LNCaP clone FGC (cell line): ENCODE data around the gene MEOX1.

ENCODE experiments used
- DNase-seq: peaks from one replicate; pipeline ENCODE4 v3.0.0-alpha.2; 2011; ENCODE audit warnings: low read depth
- H3K4me3 ChIP-seq: 2 replicates; pipeline ENCODE4 v1.5.1; 2011; ENCODE audit warnings: mild to moderate bottlenecking, low read depth, low read length, control low read depth
- TF ChIP-seq, protein P1 (sequence below): IDR thresholded peaks from 2 replicates; pipeline ENCODE4 v1.5.1; 2012; ENCODE audit warnings: mild to moderate bottlenecking; ENCODE audit not compliant: control insufficient read depth, insufficient read depth; ENCODE audit errors: extremely low read depth

MEOX1 gene

GRCh38 chr17:43634591-43635125 lies 27.1 kb downstream of the MEOX1 start:
- TF ChIP-seq, protein P1, sequence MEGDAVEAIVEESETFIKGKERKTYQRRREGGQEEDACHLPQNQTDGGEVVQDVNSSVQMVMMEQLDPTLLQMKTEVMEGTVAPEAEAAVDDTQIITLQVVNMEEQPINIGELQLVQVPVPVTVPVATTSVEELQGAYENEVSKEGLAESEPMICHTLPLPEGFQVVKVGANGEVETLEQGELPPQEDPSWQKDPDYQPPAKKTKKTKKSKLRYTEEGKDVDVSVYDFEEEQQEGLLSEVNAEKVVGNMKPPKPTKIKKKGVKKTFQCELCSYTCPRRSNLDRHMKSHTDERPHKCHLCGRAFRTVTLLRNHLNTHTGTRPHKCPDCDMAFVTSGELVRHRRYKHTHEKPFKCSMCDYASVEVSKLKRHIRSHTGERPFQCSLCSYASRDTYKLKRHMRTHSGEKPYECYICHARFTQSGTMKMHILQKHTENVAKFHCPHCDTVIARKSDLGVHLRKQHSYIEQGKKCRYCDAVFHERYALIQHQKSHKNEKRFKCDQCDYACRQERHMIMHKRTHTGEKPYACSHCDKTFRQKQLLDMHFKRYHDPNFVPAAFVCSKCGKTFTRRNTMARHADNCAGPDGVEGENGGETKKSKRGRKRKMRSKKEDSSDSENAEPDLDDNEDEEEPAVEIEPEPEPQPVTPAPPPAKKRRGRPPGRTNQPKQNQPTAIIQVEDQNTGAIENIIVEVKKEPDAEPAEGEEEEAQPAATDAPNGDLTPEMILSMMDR = no peak
- no peak for DNase-seq
- H3K4me3 ChIP-seq = no peak overlapping the region

- no peak for DNase-seq
- no peak overlapping the region for H3K4me3 ChIP-seq
- TF ChIP-seq, protein P1 = no peak
These were observed 29.5 kb downstream of the MEOX1 start for GRCh38 chr17:43632221-43632620.

DNA sequence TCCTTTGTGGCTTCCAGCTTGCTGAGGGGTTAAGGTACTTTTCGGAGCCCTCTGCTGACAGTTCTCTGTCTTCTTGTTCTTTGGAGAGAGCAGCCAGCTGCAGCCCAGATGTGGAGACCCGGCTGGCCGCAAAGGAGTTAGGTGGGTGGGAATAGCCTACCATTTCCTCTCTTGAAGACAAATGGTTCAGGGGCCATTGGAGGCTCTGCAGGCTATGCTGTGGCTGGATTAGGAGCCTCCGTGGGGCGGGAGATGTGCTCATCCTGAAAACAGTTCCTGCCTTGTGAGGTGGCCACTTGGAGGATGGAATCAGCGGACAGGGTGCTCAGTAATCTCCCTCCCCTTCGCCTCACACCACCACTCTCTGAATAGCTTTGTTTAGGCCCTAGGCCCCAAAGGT lies 30.3 kb downstream of the MEOX1 start:
- no peak overlapping the region for H3K4me3 ChIP-seq
- DNase-seq = no peak
- TF ChIP-seq, protein P1 = no peak

DNA sequence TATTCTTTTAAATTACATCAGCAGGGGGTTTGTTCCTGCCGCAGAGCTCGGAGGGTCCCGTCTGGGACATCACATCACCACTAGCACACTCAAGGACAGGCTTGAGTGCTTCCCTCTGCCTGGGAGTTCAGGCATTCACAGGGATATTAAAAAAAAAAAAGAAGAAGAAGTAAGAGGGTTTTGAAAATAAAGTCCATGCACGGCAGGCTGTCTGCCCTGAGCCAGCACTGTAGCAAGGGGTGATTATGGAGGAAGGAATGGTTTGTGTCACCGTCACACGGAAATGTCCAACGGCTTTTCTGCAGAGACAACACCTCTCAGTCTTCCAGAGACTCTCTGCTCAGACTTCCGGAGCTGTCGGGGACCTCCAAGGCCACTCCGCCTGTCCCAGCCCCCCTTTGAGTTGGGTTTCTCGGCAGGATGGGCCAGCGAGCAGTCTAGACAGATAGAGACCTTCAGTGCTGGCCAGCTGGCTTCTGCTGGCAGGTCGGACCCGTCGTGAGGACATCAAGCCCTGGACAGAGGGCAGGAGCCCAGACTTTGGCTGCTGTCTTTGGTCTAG lies 33.6 kb downstream of the MEOX1 start:
- TF ChIP-seq, protein P1 = no peak
- no peak for DNase-seq

GRCh38 chr17:43627653-43628052 lies 34.1 kb downstream of the MEOX1 start:
- TF ChIP-seq, protein P1 = no peak
- DNase-seq = no peak

More for the DNA sequence above, 33.6 kb downstream of the MEOX1 start:
- H3K4me3 ChIP-seq = no peak overlapping the region

GRCh38 chr17:43626023-43626422 lies 35.7 kb downstream of the MEOX1 start:
- H3K4me3 ChIP-seq = no peak overlapping the region
- DNase-seq = no peak
- TF ChIP-seq, protein P1 = no peak

More at GRCh38 chr17:43627653-43628052, 34.1 kb downstream of the MEOX1 start:
- H3K4me3 ChIP-seq = no peak overlapping the region

DNA sequence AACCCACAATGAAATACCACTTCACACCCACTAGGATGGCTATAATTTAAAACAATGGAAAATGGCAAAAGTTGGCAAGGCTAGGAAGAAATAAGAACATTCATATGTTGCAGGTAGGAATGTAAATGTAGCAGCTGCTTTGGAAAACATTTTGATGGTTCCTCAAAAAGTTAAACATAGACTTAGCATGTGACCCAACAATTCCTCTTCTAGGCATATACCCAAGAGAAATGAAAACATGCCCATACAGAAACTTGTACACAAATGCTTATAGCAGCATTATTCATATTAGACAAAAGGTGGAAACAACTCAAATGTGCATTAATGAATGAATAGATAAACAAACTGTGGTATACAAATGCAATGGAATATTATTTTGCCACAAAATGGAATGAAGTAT lies 36.1 kb downstream of the MEOX1 start:
- no peak for DNase-seq
- H3K4me3 ChIP-seq = no peak overlapping the region
- TF ChIP-seq, protein P1 = no peak
